Smooth muscle cell (in vitro differentiated cells): ENCODE measurements around the gene CDK11B. TPM values are rescaled to one million over a fixed set of nuclear protein-coding genes. Genes with fewer than 3 reads are reported as not detected.

Experiments used
- DNase-seq: peaks from one replicate; lab custom pipeline; 2025; ENCODE audit not compliant: unreplicated experiment; lab: John Stamatoyannopoulos, UW
- H2AFZ ChIP-seq: fragments of 200-600 bp; sonication (generic); 2 replicates; pipeline ENCODE4 v1.6.0; 2016; ENCODE audit warnings: antibody characterized with exemption, low read depth, mild to moderate bottlenecking
- H3F3A ChIP-seq: fragments of 200-600 bp; sonication (generic); 2 replicates; pipeline ENCODE4 v1.6.0; 2017; ENCODE audit warnings: antibody characterized with exemption, low read depth
- H3K27ac ChIP-seq: fragments of 200-600 bp; sonication (generic); 2 replicates; pipeline ENCODE4 v1.5.1; 2016; ENCODE audit warnings: low read depth, mild to moderate bottlenecking
- H3K27me3 ChIP-seq: fragments of 200-600 bp; sonication (generic); 2 replicates; pipeline ENCODE4 v1.6.1; 2016; ENCODE audit warnings: low read depth, mild to moderate bottlenecking
- H3K36me3 ChIP-seq: fragments of 200-600 bp; sonication (generic); 2 replicates; pipeline ENCODE4 v1.5.1; 2016; ENCODE audit warnings: low read depth
- H3K4me1 ChIP-seq: fragments of 200-600 bp; sonication (generic); 2 replicates; pipeline ENCODE4 v1.5.1; 2016; ENCODE audit warnings: low read depth
- H3K4me2 ChIP-seq: fragments of 200-600 bp; sonication (generic); 2 replicates; pipeline ENCODE4 v1.6.0; 2016; ENCODE audit warnings: mild to moderate bottlenecking
- H3K4me3 ChIP-seq: fragments of 200-600 bp; sonication (generic); 2 replicates; pipeline ENCODE4 v1.5.1; 2016; ENCODE audit warnings: mild to moderate bottlenecking
- H3K79me2 ChIP-seq: fragments of 200-600 bp; sonication (generic); 2 replicates; pipeline ENCODE4 v1.6.0; 2016; ENCODE audit warnings: low read depth, mild to moderate bottlenecking
- H3K9ac ChIP-seq: fragments of 200-600 bp; sonication (generic); 2 replicates; pipeline ENCODE4 v1.6.0; 2016; ENCODE audit warnings: low read depth
- H3K9me3 ChIP-seq: fragments of 200-600 bp; sonication (generic); replicated peaks from 2 replicates; pipeline ENCODE4 v1.5.1; 2016; ENCODE audit warnings: low read depth
- H4K20me1 ChIP-seq: fragments of 200-600 bp; sonication (generic); 2 replicates; pipeline ENCODE4 v1.6.0; 2016; ENCODE audit warnings: low read depth
- CTCF ChIP-seq: fragments of 200-600 bp; sonication (generic); IDR thresholded peaks from 2 replicates; pipeline ENCODE4 v1.5.1; 2017; ENCODE audit warnings: borderline replicate concordance, mild to moderate bottlenecking, antibody characterized with exemption; ENCODE audit not compliant: insufficient read depth, poor library complexity, severe bottlenecking
- whole genome bisulfite sequencing: methylation state at CpG from one replicate; pipeline ENCODE4 v1.1.7; 2016; ENCODE audit warnings: low lambda C conversion rate; 5-methylcytosine and 5-hydroxymethylcytosine counted together
- polyA plus RNA-seq: library from polyadenylated mRNA; unstranded; fragments of >200 nt; fragmentation: Nextera tagmentation; extraction: Ambion mirVana; gene quantifications from 2 replicates; pipeline ENCODE4 v1.2.1, GENCODE V29; 2016
- total RNA-seq: library from RNA; depleted of rRNA; stranded (reverse); fragments of >200 nt; gene quantifications from 2 replicates; pipeline ENCODE4 v1.2.3, GENCODE V29; 2014

The CDK11B gene
- total and polyA plus RNA-seq, 2 experiments from 2014 or later, result 13.7 to 15.6 TPM

GRCh38 chr1:1629430-1630190 lies 29.2 kb downstream of the CDK11B start:
- no peaks in the 10 kb centered on the region for H3K27me3 ChIP-seq
- no peak overlapping the region for H3K4me3 ChIP-seq
- no peak for DNase-seq
- H3K9ac ChIP-seq, result no peak overlapping the region
- H3K4me2 ChIP-seq, result no peak overlapping the region
- TF ChIP-seq CTCF, result no peak
- peaks cover 3% of the 10 kb centered on the region for H3F3A ChIP-seq
- H3K36me3 ChIP-seq, result no peaks in the 10 kb centered on the region
- no peaks in the 10 kb centered on the region for H3K79me2 ChIP-seq
- peaks cover 23% of the 10 kb centered on the region for H4K20me1 ChIP-seq
- H2AFZ ChIP-seq, result no peak overlapping the region
- no peaks in the 10 kb centered on the region for H3K9me3 ChIP-seq
- WGBS, result 46% methylated on average over 31 of the region's 48 CpGs
- H3K4me1 ChIP-seq, result peaks cover 3% of the 10 kb centered on the region
- no peak overlapping the region for H3K27ac ChIP-seq

GRCh38 chr1:1628754-1629429 lies 29.9 kb downstream of the CDK11B start:
- no peaks in the 10 kb centered on the region for H3K27me3 ChIP-seq
- H3K4me3 ChIP-seq, result no peak overlapping the region
- TF ChIP-seq CTCF, result no peak
- H3F3A ChIP-seq, result peaks cover 3% of the 10 kb centered on the region
- peaks cover 3% of the 10 kb centered on the region for H3K4me1 ChIP-seq
- WGBS, result 55% methylated on average over 50 of the region's 53 CpGs
- no peak overlapping the region for H2AFZ ChIP-seq
- peaks cover 30% of the 10 kb centered on the region for H4K20me1 ChIP-seq
- H3K9me3 ChIP-seq, result no peaks in the 10 kb centered on the region
- DNase-seq, result no peak
- H3K27ac ChIP-seq, result no peak overlapping the region
- H3K9ac ChIP-seq, result no peak overlapping the region
- no peak overlapping the region for H3K4me2 ChIP-seq
- H3K36me3 ChIP-seq, result no peaks in the 10 kb centered on the region
- no peaks in the 10 kb centered on the region for H3K79me2 ChIP-seq

- Histone ChIP-seq H2AFZ (no peak overlapping the region), H3F3A (peaks cover 3% of the 10 kb centered on the region), H3K4me1 (peaks cover 3% of the 10 kb centered on the region), H3K27ac (no peak overlapping the region), H3K27me3 (no peaks in the 10 kb centered on the region), H3K79me2 (no peaks in the 10 kb centered on the region), H3K36me3 (no peaks in the 10 kb centered on the region), H3K4me2 (no peak overlapping the region), H3K4me3 (no peak overlapping the region), H3K9ac (no peak overlapping the region), H3K9me3 (no peaks in the 10 kb centered on the region), H4K20me1 (peaks cover 37% of the 10 kb centered on the region)
- TF ChIP-seq CTCF, result no peak
- WGBS, result 97% methylated on average over 51 of the region's 53 CpGs
- no peak for DNase-seq
Measured at GRCh38 chr1:1627829-1628753, 30.7 kb downstream of the CDK11B start.
